GM12872 (cell line): ENCODE data around the gene LRRC25.

Source experiments
- TF ChIP-seq, protein P1 (sequence below): IDR thresholded peaks from 3 replicates; pipeline ENCODE4 v1.5.1; 2011; ENCODE audit warnings: low read depth, mild to moderate bottlenecking, low read length, moderate library complexity; ENCODE audit not compliant: insufficient read depth

The LRRC25 gene

DNA sequence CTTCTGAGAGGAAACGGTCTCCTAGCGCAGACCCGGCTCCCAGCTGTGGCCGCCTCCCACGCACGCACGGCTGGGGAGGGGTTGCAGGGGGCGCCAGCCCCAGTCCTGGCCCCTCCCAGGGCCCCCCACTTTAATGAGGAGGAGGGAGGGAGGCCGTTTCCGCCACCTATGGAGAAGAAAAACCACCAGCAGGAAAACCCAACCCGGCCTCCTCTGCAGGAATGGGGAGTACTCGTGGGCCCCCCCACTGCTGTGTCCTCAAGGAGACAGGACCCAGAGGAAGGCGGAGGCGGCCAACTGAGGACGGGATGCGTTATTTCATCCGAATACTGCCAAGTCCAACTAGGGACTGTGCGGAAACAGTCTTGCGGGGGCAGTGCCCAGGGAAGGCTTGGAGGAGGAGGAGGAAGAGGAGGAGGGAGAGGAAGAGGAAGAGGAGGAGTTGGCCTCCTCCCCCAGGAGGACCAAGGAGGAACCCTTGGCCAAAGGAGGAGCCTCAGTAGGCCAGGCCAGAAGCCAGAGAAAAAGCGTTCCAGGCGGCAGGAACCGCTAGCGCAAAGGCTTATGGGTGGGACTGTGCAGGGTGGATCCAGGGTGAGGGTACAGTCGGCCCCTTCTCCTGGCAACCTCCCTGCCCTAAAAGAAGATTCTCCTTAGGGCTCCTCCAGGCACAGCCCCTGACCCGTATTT, 17.9 kb upstream of the LRRC25 start:
- TF ChIP-seq, protein P1, sequence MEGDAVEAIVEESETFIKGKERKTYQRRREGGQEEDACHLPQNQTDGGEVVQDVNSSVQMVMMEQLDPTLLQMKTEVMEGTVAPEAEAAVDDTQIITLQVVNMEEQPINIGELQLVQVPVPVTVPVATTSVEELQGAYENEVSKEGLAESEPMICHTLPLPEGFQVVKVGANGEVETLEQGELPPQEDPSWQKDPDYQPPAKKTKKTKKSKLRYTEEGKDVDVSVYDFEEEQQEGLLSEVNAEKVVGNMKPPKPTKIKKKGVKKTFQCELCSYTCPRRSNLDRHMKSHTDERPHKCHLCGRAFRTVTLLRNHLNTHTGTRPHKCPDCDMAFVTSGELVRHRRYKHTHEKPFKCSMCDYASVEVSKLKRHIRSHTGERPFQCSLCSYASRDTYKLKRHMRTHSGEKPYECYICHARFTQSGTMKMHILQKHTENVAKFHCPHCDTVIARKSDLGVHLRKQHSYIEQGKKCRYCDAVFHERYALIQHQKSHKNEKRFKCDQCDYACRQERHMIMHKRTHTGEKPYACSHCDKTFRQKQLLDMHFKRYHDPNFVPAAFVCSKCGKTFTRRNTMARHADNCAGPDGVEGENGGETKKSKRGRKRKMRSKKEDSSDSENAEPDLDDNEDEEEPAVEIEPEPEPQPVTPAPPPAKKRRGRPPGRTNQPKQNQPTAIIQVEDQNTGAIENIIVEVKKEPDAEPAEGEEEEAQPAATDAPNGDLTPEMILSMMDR = no peak

DNA sequence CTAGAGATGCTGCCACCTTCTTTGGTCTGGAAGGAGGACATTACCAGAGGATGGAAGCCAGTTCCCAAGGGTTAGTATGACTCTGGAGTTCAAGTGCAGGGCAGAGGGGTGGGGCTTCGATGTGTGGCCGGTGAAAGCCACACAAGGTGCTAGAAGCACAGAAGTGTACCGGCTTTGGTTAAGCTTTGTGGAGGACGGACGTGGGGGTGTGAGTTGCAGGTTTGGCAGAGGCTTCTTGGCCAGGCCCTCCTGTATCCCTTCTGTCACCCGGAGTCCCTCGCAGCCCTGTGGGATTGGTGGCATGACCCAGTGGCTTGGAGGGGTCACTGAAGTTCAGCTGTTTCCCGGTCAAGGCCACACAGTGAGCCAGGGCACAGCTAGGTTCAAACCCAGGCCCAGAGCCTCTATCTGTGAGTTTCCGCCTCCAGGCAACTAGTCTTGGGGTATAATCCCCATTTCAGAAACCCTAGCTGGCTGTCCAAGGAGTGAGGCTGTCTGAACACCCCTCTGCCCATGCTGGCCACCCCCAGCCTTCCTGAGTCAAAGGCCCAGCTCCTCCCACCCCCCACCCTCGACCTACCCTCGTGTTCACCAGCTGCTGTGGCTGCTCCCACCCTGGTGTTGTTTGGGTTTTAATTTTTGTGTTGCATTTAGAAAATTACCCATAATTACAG, 17.2 kb upstream of the LRRC25 start:
- TF ChIP-seq, protein P1 = no peak

DNA sequence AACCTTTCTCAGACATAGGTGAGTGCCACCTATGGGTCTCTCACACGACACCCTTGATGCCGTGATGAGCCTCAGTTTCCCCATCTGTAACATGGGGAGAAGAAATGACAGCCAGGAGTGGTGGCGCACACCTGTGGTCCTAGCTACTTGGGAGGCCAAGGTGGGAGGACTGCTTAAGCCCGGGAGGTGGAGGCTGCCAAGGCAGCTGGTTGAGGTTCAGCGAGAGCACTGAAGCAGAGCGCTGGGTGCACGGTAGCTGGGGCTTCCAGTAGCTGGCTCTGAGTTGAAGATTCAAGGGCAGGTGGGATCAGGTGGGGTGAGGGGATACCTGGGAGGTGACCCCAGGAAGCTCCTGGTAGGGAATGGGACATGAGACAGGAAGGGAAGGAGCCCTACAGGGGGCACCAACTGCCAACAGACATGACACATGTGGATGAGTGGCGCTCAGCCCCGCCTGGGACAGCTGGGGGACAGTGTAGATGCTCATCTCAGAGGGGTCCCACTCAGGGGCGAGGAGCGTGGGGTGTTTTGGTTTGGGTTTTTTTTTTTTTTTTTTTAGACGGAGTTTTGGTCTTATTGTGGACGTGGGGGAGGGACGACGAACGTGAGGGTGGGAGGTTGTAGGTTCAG, 15.3 kb upstream of the LRRC25 start:
- TF ChIP-seq, protein P1 = no peak

DNA sequence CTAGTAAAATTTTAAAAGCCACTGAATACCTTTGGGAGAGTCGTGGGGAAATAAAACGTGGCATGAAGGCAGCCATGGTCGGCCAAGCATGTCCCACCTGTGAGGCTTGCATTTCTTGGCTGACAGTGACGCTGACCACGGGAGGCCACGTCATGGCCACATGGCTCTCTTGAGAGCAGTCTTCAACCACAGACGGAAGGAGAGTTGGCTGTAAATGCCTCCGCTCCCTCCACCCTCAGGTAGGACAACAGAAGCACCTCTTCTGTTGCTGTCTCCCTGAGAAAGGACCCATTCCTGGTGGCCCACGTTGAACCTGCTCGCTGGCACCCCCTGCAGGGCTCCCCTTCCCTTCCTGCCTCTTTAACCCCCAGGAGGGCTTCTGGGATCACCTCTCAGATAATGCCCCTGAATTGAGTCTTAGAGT, 10.6 kb upstream of the LRRC25 start:
- TF ChIP-seq, protein P1 = peak; percentile 79

DNA sequence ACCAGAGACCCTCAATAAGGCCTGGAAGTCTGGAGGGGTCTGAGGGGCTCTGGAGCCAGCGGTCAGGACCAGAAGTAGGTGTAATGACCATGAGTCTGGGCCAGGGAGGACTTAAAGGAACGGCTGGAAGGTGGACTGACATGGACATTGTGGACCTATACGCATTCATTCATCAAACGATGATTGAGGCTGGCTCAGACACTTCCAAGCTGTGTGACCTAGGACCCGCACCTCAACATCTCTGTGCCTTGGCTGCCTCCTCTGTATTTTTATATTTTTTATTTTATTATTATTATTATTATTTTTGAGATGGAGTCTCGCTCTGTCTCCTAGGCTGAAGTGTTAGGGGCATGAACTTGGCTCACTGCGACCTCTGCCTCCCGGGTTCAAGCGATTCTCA, 9.3 kb upstream of the LRRC25 start:
- TF ChIP-seq, protein P1 = no peak

DNA sequence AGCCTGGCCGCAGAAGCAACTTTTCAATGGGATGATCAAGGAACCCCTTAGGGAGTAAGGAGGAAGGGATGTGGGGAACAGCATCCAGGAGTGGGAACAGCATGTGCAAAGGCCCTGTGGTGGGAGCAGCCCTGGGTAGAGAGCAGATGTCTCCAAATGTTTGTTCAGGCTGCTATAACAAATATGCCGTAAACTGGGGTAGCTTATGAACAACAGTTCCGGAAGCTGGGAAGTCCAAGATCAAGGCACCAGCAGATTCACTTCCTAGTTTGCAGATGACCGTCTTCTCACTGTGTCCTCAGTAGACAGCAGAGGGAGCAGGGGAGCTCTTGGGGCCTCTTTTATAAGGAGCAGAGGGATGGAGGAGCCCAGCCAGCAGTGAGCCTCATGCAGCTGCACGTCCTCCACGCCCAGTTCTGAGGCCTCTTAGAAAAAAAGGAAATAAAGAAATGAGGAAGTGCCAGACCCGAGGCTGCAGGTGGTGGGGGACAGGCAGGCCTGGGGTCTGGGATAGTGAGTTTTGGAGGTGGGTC, 4.2 kb upstream of the LRRC25 start:
- TF ChIP-seq, protein P1 = peak; percentile 66

DNA sequence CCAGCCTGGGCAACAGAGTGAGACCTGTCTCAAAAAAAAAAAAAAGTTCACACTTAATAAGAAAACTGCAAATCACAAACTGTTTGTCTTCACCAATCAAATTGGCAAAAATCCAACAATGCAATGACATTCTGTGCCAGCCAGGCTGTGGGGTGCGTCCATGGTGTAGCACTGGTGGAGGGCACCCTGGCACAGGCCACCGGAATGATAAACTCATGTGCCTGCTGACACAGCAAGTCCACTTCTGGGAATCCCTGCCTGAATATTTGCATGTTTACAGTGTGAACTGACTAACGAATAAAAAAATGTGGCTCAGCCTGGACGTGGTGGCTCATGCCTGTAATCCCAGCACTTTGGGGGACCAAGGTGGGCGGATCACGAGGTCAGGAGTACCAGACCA, 1.6 kb upstream of the LRRC25 start:
- TF ChIP-seq, protein P1 = no peak
